Peyer's patch (tissue), 4 donors: ENCODE results near the gene KCNS3. TPM values are rescaled to one million over a fixed set of nuclear protein-coding genes. Genes with fewer than 3 reads are reported as not detected.

Experiments used
- DNase-seq, 3 donors: peaks; one replicate each; pipeline ENCODE4 v3.0.0-alpha.2; 2017 to 2019
- H3K27ac ChIP-seq, 4 donors: fragments of 200-600 bp; sonication (generic); one replicate each; pipeline ENCODE4 v1.5.1; 2016 to 2019
- H3K27me3 ChIP-seq, 2 donors: fragments of 200-600 bp; sonication (generic); one replicate each; pipeline ENCODE4 v1.5.1; 2019
- H3K36me3 ChIP-seq, 3 donors: fragments of 200-600 bp; sonication (generic); one replicate each; pipeline ENCODE4 v1.5.1; 2016 to 2019
- H3K4me1 ChIP-seq, 4 donors: fragments of 200-600 bp; sonication (generic); one replicate each; pipeline ENCODE4 v1.5.1; 2016 to 2019
- H3K4me3 ChIP-seq, 4 donors: fragments of 200-600 bp; sonication (generic); 1 replicate in 3 of 4; 2 replicates in 1 of 4; pipeline ENCODE4 v1.5.1; 2016 to 2019; ENCODE audit warnings: mild to moderate bottlenecking in 1 of 4
- H3K9me3 ChIP-seq, 4 donors: fragments of 200-600 bp; sonication (generic); one replicate each; pipeline ENCODE4 v1.5.1; 2016 to 2019; ENCODE audit warnings: mild to moderate bottlenecking in 1 of 4
- POLR2A ChIP-seq, 2 donors: fragments of 450-650 bp; IDR thresholded peaks; one replicate each; pipeline ENCODE4 v1.5.1; 2017; ENCODE audit warnings: antibody characterized with exemption in 2 of 2, mild to moderate bottlenecking in 2 of 2, moderate library complexity in 2 of 2
- total RNA-seq, 4 donors: library from RNA; depleted of rRNA; stranded (reverse); fragments of >200 nt; gene quantifications; one replicate each; pipeline ENCODE4 v1.1.0, GENCODE V29; 2016
- TF ChIP-seq, protein P1 (sequence below), 6 experiments: fragments of 450-650 bp in 4 of 6; fragments of 200-600 bp in 2 of 6; sonication (generic) in 1 of 6; IDR thresholded peaks; one replicate each; pipeline ENCODE4 v1.5.1; 2017 to 2019; ENCODE audit warnings: antibody characterized with exemption in 6 of 6, mild to moderate bottlenecking in 3 of 6, moderate library complexity in 1 of 6

The KCNS3 gene
- total RNA-seq, 4 donors from 2014 or later = 1.6 to 76.7 (median 12.7) TPM

DNA sequence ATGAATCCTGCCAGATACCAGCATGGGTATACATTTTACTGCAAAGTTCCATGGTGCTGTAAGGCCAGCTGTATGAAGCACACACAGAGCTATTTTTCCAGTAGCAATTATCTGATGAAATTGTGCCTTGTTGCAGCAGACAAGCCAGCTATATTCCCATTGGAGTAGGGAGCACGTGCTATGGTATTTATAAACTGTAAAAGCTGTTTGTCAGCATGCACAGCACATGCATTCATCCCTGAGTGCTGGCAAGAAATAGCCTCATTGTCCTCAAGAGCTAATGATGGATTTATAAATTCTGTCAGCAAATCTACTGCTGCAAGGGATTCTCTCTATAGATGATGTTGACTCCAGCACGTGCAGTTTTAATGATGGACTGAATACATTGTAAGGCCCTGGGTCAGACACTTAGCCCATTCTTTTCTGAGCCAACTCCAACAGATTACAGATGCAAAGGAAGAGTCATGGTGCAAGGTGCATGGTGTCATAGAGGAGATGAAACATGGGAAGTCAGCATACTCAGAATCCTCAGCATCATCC lies 61.7 kb downstream of the KCNS3 start:
- Histone ChIP-seq H3K36me3 (no peaks in the 10 kb centered on the region), H3K27ac (no peak overlapping the region), H3K27me3 (no peaks in the 10 kb centered on the region), H3K4me1 (no peaks in the 10 kb centered on the region), H3K4me3 (no peak overlapping the region), H3K9me3 (no peaks in the 10 kb centered on the region)
- TF ChIP-seq POLR2A (IDR thresholded peaks at IDR 0.05) = no peak
- TF ChIP-seq, protein P1, sequence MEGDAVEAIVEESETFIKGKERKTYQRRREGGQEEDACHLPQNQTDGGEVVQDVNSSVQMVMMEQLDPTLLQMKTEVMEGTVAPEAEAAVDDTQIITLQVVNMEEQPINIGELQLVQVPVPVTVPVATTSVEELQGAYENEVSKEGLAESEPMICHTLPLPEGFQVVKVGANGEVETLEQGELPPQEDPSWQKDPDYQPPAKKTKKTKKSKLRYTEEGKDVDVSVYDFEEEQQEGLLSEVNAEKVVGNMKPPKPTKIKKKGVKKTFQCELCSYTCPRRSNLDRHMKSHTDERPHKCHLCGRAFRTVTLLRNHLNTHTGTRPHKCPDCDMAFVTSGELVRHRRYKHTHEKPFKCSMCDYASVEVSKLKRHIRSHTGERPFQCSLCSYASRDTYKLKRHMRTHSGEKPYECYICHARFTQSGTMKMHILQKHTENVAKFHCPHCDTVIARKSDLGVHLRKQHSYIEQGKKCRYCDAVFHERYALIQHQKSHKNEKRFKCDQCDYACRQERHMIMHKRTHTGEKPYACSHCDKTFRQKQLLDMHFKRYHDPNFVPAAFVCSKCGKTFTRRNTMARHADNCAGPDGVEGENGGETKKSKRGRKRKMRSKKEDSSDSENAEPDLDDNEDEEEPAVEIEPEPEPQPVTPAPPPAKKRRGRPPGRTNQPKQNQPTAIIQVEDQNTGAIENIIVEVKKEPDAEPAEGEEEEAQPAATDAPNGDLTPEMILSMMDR (IDR thresholded peaks at IDR 0.05) = no peak
- no peak for DNase-seq

DNA sequence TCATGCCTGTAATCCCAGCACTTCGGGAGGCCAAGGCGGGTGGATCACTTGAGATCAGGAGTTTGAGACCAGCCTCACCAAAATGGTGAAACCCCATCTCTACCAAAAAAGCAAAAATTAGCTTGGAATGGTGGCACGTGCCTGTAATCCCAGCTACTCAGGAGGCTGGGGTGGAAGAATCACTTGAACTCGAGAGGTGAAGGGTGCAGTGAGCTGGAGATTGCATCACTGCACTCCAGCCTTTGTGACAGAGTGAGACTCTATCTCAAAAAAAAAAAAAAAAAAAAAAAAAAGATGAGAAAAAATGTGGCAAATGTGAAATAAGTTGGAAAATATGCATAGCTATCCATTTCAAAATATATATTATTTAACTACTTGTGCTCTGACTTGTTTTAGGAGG lies 65.0 kb downstream of the KCNS3 start:
- Histone ChIP-seq H3K4me3 (no peak overlapping the region), H3K27me3 (no peaks in the 10 kb centered on the region)

DNA sequence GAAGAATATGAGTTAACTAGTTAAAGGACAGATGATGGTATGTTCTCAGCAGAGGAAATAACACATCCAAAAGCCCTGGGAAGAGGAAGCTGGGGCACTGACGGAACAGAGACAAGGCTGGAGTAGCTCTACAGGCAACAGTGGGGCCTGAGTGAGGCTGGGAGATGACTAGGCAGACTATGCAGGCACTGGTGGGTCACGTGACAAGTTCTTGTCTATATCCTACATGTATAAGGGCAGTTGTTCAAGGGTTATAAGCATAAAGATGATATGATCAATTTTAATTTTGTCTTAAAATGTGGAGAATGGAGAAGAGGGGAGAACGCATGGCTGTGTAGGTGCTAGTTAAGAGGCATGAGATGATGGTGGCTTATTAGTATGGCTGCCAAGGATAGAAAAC lies 68.6 kb downstream of the KCNS3 start:
- TF ChIP-seq, protein P1 (IDR thresholded peaks at IDR 0.05) = no peak
- TF ChIP-seq POLR2A (IDR thresholded peaks at IDR 0.05) = no peak
- H3K36me3 ChIP-seq = no peaks in the 10 kb centered on the region
- no peaks in the 10 kb centered on the region for H3K4me1 ChIP-seq
- H3K27ac ChIP-seq = no peak overlapping the region
- no peak overlapping the region for H3K4me3 ChIP-seq
- no peak for DNase-seq
- no peaks in the 10 kb centered on the region for H3K27me3 ChIP-seq
- H3K9me3 ChIP-seq = no peaks in the 10 kb centered on the region

More for the DNA sequence above, 65.0 kb downstream of the KCNS3 start:
- Histone ChIP-seq H3K9me3 (no peaks in the 10 kb centered on the region), H3K4me1 (no peaks in the 10 kb centered on the region), H3K36me3 (no peaks in the 10 kb centered on the region), H3K27ac (no peak overlapping the region)
- no peak for DNase-seq
- TF ChIP-seq, protein P1 (IDR thresholded peaks at IDR 0.05) = no peak
- TF ChIP-seq POLR2A (IDR thresholded peaks at IDR 0.05) = no peak

DNA sequence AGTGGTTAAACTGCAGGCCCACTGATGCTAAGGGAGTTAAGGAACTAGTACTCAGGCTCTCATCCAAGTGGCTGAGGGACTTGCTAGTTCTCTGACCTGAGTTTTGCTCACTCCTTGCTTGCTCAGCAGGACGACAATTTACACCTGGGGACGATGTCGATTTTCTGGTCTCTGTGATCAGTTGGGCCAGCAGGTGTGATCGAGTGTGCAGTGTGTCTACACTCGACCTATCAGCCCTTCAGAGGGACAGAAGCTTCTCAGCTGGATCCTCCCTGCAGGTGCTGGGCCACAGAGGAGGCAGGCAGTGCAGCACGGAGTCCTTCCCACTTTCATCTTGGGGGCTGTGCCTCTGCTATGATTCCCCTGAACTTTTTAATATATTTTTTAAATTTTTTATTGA lies 71.5 kb downstream of the KCNS3 start:
- no peak for DNase-seq
- no peaks in the 10 kb centered on the region for H3K36me3 ChIP-seq
- H3K4me1 ChIP-seq = no peaks in the 10 kb centered on the region
- H3K9me3 ChIP-seq = no peaks in the 10 kb centered on the region
- TF ChIP-seq, protein P1 (IDR thresholded peaks at IDR 0.05) = no peak
- TF ChIP-seq POLR2A (IDR thresholded peaks at IDR 0.05) = no peak
- no peaks in the 10 kb centered on the region for H3K27me3 ChIP-seq
- H3K27ac ChIP-seq = no peak overlapping the region
- H3K4me3 ChIP-seq = no peak overlapping the region

DNA sequence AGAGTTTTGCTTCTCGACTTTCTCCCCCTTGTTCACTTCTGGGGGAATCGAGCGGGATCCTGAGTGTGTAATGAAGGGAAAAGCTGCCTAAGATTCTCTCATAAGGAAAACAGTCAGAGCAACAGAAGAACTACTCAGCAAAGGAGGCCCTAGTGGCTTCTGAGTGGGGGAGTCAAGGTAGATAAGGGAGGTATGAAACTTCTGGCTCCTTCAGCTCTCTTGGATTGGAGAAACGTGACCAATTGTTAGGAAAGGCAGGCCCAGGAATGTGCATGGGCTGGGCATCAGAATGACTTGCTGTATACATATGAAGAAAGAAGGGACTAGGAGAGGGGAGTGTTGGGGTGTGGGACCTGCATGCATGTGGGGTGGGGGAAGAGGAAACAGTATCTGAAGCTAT lies 73.1 kb downstream of the KCNS3 start:
- TF ChIP-seq, protein P1 (IDR thresholded peaks at IDR 0.05) = no peak
- no peak for TF ChIP-seq POLR2A (IDR thresholded peaks at IDR 0.05)
- Histone ChIP-seq H3K4me1 (no peaks in the 10 kb centered on the region), H3K27ac (no peak overlapping the region), H3K9me3 (no peaks in the 10 kb centered on the region), H3K27me3 (no peaks in the 10 kb centered on the region), H3K4me3 (no peak overlapping the region), H3K36me3 (no peaks in the 10 kb centered on the region)
- DNase-seq = no peak
